ENCODE results near the gene CPPED1.
A peak's percentile ranks its signal among the peaks of the same experiment; 100 is the strongest.

CPPED1 gene

DNA sequence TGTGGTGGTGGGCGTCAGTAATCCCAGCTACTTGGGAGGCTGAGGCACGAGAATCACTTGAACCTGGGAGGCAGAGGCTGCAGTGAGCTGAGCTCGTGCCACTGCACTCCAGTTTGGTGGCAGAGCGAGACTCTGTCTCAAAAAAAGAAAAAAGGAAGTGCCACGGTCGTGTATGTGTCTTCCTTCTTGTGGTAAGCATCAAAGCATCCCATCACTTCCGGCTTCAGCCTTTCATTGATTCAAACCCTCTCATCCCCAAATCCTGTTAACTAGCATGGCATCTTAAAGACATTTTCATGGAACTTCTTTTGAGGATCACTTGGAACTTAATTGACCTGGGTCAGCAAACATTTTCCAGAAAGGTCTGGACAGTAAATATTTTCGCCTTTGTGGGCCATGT lies 126.2 kb downstream of the CPPED1 start:
- DNase-seq = no peak

DNA sequence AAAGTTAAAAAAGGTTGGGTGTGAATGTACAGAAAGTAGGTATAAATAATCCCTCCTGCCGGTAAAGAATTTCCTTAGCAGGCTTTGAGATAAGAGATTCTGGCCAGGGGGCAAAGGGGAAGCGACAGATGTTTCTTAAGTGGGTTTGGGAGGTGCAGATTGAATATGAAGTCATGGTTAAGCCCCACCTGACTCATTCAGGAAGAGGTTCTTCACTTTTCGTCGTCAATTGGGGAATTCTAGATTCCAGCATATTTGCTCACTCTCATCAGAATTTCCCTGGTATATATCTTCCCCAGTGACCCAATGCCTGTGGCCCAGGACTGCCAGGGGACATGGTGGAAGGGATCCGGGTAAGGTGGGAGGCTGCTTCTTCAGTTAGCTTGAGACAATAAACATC lies 127.8 kb downstream of the CPPED1 start:
- DNase-seq = peak; percentile 76

DNA sequence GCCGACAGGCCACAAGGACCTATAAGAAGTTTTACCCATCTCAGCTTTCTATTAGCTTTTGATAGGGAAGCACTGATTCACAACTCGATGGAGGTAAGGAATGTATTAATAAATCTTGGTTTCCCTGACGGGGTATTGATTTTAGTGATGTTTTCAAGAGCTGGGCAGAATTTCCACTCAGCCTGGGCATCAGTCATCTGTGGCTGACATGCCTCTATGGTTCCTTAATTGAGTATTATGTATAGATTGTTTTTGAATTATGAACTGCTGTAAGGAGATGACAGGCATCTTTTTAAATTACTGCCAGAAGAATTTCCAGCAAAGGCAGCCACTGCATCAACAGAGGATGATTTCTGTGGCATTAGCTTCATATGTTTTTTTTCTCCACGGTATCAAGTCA lies 128.6 kb downstream of the CPPED1 start:
- DNase-seq = peak; percentile 85

DNA sequence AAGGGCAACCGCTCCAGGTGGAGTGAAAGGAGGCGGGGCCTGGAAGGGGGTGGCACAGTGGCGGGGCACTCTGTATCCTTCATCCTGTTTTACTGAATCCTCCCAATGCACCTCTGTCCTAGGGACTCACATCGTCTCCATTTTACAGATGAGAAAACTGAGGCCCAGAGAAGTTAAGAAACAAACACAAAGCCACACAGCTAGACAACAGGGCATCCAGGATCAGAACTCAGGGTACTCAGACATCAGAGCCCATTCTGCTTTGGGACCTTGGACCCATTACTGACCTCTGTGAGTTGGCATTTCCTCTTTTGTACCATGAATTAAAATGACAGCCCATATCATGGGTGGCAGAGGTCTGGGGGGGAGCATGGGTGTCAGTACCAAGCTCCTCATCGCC lies 129.2 kb downstream of the CPPED1 start:
- DNase-seq = no peak

DNA sequence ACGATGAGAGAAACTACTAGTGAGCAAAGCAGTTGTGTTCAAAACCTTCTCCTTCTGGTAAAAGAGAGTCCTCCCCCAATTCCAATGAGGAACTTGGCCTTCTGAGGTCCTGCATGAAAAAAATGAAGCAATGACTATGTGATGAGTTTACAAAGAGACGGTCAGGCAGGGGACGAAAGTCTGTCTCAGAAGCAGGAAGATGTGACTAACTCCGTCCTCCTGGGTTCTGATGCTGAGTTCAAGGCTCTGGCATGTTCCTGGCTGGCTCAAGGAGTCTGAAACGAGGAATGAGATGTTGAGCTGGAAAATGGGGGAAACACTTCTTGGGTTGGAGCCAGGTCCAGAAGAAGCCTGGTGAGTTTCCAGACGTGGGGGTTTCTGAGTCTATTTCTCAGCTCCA lies 129.6 kb downstream of the CPPED1 start:
- DNase-seq = peak; percentile 93

DNA sequence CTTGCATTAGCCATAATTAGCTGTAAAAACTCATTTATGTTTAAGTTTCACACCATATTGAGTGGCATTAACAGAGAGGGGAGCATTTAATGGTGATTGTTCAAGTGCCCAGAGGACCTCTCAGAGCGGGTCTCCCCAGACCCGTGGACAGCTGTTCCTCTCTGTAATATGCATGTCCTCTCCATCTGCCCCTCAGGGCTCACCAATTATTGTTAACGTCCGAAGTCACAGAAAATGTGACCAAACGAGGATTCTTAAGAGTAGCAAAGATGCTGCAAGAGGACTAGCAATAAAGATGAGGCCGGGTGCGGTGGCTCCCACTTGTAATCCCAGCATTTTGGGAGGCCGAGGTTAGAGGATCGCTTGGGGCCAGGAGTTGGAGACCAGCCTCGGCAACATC lies 130.2 kb downstream of the CPPED1 start:
- DNase-seq = no peak

DNA sequence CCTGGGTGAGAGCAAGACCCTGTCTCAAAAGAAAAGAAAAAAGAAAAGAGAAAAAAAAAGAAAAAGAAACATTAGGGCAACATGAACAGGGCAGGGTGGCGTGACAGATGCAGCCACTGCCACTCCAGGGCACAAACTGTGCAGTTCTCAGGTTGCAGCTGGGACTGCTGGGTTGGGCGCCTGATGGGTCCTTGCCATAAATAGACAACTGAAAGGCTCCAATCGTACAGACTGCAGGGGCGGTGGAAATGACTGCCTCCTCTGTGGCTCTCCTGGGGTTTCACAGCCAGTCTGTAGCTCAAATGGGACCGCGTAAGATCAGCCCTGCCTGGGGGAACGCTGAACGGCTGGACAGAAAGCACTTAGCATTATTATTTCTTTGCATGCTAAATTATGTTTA lies 130.7 kb downstream of the CPPED1 start:
- no peak for DNase-seq

DNA sequence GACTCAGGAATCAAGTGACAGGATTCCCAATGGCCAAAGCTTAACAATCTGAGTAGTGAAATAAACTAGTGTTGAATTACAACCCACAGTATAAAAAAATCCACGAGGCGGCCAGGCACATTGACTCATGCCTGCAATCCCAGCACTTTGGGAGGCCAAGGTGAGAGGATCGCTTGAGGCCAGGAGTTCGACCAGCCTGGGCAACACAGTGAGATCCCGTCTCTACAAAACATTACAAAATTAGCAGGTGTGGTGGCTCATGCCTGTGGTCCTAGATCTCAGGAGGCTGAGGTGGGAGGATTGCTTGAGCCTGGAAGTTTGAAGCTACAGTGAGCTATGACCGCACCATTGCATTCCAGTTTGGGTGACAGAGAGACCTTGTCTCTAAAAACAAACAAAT lies 133.8 kb downstream of the CPPED1 start:
- no peak for DNase-seq

DNA sequence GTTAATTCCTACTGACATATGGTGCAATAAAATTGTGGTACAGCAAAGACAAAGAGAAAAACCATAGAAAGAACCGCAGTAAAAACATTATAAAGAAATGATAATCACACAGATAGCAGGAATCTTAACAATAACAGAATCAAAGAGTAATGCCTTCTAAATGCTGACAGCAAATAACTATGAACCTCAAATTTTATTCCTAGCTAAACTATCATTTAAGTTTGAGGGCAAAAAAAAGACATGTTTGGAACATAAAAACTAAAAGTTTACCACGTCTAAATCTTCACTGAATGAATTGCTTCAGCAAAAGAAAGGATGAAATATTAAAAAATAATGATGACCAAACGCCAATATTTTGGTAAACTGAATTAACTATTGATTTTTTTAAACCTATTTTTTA lies 135.8 kb downstream of the CPPED1 start:
- DNase-seq = no peak

DNA sequence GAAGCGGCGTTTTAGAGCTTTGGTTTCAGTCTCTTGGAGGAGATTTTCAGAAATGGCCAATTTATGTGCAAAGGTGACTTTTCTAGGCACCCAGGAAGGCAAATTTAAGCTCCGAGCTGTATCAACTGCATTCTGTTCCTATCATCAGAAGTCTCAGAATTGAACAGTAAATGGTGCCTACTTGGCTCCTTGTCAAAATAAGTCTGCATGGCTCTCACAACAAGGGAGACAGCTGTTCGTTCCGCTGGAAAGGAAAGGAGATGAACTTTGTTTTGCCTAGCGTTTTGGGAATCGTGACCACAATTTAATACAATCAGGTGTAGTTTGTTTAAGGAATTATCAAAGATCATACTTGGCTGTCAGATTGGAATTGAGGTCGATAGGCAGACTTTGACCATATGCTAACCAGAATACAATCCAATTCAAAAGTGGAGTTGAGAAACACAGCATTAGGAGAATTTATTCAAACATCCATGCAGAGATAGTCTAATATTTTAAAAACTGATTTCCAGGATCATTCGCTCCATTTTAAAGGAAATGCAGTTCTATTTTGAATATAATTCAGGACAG lies 139.4 kb downstream of the CPPED1 start:
- DNase-seq = no peak

DNA sequence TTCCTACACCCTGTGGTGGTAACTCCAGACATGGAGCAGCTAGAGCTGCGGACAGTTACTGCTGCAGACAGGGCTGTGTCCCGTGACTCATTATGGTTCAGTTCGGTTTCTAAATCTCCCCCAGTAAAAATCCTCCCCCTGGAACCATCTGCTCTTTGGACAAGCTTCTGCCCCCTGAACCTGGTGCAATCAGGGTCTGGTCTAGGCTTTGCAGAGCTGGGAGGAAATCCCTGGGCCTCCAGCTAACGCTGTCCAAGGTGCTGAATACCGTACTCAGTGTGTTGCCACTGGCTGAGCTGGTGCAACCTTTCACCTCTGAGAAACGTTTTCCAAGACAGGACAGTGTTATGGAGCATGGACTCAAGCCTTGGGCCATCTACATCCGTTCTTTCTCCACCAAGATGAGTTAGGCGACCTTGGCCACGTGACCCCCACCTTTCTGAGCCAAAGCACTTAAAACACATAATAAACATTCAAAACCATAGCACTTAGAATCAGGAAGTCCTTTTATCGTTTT lies 142.0 kb downstream of the CPPED1 start:
- DNase-seq = peak; percentile 45

DNA sequence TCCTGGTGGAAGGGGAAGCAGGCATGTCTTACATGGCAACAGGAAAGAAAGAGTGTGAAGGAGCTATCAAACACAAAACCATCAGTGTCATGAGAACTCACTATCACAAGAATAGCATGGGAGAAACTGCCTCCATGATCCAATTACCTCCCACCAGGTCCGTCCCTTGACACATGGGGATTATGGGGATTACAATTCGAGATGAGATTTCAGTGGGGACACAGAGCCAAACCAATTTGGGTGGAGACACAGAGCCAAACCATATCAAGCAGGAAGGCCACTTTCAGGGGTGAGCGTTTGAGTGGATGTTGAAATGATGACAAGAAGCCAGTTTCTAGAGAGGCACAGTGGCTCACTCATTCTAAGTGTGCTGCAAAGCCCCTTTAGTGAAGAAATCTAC lies 143.8 kb downstream of the CPPED1 start:
- no peak for DNase-seq

DNA sequence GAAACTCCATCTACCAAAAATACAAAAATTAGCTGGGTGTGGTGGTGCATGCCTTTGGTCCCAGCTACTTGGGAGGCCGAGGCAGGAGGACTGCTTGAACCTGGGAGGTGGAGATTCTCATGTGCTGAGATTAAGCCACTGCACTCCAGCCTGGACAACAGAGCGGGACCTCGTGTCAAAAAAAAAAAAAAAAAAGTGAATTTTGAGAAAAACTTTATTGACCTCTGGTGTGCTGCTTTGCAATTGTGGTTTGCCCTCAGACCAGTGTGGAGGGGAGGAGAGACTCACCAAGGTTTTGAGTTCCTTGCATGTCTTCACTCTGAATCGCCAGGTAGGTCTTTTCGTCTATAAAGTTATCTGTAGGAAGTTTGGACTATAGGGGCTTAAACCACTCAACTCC lies 145.2 kb downstream of the CPPED1 start:
- DNase-seq = no peak

DNA sequence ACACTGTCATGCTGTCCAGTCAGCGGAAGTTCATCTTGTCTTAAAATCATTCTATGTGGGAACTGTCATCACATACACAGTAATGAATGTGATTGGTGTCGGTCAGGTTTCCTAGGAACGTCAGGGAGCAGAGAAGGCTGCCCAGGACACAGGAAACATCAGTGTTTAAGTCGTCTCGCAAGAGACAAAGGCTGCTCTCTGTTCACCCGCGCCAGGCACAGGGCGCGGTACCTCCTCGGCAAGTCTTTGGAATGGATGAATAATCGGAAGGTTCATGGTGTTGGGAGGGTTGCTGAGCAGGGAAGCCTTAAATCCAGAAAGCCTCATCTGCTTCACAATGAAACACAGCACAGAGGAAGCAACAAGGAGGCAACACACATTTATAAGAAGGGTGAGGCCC lies 148.2 kb downstream of the CPPED1 start:
- DNase-seq = no peak

DNA sequence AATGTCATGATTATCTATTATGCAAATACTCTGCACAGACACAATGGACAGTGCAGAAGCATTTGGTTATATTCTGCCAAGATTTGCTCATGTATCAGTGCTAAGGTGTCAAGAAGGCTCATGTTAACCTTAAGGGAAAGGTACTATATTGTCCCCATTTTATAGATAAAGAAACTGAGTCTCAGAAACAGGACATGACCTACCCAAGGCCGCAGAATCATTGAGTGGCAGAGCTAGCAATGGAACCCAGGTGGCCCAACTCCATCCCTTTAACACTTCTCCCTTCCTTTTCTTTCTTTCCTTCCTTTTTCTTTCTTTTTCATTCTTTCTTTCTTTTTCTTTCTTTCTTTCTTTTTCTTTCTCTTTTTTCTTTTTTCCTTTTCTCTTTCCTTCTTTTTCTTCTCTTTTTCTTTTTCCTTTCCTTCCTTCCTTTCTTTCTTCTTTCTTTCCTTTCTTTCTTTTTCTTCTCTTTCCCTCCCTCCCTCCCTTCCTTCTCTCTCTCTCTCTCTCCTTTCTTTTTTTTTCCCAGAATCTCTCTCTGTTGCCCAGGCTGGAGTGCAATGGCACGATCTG lies 149.8 kb downstream of the CPPED1 start:
- no peak for DNase-seq

DNA sequence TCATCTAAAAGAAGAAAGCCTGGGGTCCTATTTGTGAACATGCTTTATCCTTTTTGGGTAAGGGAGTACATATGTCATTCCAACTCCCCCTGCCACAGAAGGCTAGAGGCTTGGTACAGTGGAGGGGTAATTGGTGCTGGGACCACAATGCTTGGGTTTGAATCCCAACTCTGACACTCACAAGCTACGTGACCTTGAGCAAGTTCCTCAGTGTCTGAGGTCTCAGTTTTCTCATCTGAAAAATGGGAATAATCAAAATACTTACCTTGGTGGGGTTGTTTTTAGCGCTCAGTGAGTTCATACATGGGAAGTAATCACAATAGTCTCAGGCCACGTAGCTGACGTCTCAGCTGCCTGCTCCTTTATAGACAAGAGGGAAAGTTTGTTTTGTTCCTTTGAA lies 150.8 kb downstream of the CPPED1 start:
- DNase-seq = no peak

DNA sequence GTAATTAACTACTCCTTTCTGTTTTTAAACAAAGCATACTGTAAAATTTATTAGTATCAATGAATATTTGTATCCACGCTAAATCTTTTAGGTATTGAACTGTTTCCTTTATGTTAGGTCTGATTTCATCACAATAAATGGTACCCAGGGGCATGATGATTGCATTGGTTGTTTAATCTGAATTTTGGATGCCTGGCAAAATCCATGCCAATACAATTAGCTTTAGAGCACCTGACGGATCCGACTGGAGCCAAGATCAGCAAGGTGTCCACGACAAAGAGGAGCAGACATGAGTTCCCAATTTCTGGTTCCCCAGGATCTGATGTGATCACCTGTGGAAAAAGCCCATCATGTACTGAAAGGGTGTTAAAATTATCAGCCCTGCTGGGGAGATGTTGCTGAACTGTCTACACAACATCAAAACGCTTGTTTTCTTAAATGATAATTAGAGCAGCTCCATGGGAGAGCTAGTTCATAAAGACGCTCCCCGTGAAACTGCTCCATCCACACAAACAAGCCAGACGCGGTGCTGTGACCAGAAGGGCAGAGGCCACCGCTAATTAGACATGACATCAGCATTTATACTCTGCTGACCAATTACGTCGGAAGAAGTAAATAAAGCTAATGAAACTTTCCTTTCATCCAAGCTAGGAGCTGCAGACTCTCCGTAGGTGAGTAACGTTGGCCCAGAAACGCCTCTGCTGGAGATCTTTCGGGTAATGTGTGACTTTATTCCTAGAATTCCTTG lies 151.7 kb downstream of the CPPED1 start:
- no peak for DNase-seq

DNA sequence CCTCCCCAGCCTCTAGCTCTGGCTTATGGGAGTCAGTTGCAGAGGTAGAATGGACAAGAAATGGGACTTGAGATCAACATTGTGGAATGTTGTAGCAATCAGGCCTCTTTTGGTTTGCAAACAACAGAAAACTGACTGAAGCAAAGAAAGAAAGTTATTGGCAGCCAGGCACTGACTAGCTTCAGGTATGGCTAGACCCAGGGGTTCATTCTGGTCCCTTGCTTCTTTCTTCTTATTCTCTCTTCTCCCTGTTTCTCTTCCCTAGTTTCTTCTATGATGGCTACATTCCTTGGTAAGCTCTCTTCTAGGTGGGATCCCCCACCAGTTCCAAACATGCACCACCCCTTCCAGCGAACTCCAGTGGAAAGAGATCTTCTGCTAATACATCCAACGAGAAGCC lies 154.3 kb downstream of the CPPED1 start:
- DNase-seq = no peak

DNA sequence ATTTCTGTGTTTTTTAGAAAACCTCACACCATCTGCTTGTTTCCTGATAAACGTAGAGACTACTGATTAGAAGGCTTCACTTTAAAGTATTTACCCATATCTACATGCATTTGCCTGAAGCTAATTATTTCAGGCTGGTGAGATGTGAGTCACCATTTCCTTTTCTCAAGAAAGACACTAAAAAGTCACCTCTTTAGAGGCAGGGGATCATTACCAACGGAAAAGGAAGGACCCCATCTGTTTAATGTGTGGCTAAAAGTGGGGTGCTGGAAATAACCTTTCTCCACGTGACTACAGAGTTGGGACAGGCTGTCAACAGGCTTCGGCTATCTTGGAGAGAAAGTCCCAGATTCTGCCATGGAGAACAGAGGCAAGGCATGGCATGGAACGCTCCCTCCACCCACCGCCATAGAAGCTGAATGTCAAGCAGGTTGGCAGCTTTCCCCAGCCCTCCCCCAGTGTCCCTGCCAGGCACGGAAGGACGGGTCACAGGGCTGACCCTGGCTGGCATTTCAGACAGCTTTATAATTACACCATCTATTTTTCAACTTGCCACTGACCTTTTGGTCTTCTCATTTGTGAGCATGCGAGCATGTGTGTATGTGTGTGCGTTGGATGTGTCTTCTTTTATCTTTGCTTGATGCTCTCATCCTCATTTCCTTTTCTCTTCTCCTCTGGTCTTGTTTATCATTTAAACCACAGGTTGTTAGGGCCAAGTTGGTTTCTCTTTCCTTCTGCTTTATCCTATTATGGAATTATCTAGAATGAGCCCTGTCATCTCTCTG lies 157.0 kb downstream of the CPPED1 start:
- DNase-seq = peak; percentile 29

DNA sequence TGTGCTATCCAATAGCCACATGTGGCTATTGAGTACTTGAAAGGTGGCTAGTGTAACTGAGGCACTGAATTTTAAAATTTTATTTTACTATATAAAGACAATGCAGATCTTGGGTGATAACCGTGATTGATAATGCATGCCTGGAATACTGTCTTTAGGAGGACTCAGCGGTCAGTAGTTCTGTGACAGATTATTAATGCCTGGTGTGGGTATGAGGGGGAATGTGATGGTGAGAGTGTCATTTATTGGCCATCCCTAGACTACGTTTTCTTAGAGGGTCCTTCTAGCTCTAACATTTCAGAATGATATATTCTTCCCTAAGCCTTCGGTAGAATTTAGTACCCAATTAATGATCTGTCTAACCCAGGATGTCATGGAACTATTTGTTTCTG lies 157.6 kb downstream of the CPPED1 start:
- no peak for DNase-seq

DNA sequence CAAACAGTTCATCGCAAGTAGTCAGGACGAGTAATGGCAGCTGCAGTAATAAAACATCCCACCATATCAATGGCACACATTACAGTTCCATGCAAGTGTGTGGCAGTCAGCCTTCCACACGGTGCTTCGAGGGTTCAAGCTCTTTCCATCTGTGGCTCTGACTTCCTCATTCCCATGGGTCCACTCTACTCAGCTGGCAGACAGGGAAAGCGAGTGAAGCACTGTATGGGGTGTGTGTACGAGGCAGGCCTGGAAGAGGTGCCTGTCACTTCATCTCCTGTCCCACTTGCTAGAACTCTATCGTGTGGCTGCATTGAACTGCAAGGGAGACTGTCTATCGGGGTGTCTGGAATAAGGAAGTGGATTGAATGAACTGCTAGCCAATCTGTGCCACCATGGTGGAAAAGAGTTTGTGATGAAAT lies 160.6 kb downstream of the CPPED1 start:
- DNase-seq = no peak

DNA sequence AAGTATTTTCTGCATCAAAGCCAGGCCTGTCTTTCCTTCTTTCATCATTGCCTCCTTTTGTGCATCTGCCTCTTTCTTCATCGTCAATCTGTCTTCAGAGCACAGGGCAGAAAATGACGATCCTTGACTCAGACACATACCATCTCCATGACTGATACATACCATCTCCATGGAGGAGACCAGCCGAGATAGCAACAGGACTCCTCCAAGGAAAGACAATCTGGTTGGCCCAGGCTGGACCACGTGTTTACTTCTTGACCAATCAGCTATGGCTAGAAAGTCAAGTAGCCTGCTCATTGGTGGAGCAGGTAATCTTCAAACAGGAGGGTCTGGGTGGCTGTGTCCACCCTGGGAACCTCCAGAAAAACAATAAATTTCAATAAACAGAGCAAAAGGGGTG lies 164.6 kb downstream of the CPPED1 start:
- DNase-seq = peak; percentile 59

DNA sequence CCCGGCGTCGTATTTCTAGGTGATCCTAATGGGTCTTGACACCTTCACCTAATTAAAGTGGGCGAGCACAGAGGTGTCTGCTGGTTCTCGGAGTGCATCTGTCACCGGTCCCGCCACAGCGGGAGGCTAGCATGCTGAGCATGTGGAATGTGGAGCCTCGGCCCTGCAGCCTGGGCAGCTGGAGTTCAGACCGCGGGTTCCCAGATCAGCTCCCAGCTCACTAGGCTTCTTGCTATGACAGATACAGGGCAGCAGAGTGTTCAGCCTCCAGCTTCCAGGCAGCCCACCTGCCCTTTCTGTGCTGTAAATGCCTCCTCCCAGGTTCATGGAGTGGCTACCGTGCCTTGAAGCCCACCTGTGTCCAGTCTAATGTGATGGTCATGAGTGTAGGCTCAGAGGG lies 166.7 kb downstream of the CPPED1 start:
- no peak for DNase-seq

DNA sequence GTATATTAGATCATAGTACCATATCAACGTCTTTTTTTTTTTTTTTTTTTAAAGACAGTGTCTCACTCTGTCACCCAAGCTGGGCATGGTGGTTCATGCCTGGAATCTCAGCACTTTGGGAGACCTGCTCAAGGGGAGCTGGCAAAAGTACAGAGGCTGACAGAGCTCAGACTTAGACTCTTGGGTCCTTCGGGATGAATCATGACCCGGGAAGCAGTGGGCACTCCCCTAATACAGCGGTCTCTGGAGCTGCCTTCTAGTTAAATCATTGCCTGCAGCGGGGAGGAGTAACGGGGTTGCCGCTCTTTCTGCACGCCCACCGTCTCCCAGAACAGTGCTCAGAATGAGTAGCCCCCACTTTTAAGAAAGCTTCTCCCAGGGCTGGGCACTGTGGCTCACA lies 174.4 kb downstream of the CPPED1 start:
- no peak for DNase-seq
